GM18519 (cell line): Measurements from ENCODE around the gene ZBTB25.
A peak's percentile ranks its signal among the peaks of the same experiment; 100 is the strongest.

ENCODE experiments used
- ATAC-seq: cut with Tn5 transposase; IDR thresholded peaks from one replicate; pipeline ENCODE4 v1.9.1; 2021; ENCODE audit warnings: mild to moderate bottlenecking, moderate library complexity; ENCODE audit not compliant: unreplicated experiment, low FRiP score

Gene ZBTB25

GRCh38 chr14:64488590-64489099, 15.0 kb downstream of the ZBTB25 start:
- no peak for ATAC-seq

DNA sequence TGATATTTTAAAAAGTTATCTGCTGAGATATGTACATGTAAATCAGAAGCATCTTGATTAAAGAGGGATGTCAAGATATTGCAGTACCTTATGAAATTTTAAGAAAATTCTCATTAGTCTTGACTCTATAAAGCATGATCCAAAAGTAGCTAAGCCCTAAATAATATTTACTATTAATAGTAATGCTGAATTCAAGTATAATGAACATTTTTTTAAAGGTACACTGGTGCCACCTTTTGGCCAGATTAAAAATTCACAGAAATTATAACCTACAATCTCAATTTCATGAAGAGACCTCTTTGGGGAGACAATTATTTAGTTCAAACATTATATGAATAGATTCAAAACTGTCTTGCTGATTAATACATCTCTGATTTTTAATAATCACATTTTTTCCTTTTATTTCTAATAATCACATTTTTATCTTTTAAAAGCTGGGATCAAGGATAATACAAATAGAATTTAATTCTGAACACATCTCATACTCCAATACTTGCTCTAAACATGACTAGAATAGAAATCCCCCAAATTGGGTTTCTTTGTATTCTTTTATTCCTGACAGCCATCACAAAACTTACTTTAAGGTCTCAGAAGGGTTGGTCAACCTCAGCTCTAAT, 24.9 kb downstream of the ZBTB25 start:
- no peak for ATAC-seq

DNA sequence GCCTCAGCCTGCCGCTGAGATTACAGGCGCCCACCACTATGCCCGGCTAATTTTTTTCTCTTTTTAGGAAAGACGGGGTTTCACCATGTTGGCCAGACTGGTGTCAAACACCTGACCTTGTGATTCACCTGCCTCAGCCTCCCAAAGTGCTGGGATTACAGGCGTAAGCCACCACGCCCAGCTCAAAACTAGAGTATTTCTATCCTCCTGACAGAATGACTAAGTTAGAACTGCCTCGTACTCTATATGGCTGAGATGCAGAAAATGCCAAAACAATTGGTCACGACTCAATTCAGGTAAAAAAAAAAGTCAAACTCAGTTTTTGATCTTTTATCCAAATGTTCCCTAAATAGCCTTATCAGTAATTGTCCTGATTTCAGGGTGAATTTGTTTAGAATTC, 27.2 kb downstream of the ZBTB25 start:
- no peak for ATAC-seq

- ATAC-seq = no peak
These were observed 27.9 kb downstream of the ZBTB25 start for GRCh38 chr14:64475585-64476273.

DNA sequence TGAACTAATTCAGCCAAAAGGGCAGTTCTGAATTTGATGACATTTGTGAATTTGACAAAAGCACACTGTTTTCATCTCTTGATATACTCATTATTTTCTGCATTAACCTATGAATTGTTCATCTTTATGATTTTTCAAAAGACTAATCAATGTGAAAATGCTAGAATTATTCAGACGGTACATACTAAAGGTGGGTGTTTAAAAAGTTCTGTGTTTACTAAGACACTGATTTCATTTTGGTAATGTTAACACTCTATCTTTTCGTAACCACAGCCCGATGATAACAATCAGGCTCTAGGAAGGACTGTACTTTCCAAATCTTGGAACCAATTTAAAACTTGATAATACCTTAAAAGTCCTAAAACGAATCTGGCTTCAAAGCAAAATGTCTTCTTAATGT, 28.9 kb downstream of the ZBTB25 start:
- ATAC-seq = no peak

- no peak for ATAC-seq
These were observed 29.6 kb downstream of the ZBTB25 start for GRCh38 chr14:64474041-64474440.

- no peak for ATAC-seq
These were observed 35.2 kb downstream of the ZBTB25 start for GRCh38 chr14:64468451-64468850.

GRCh38 chr14:64467566-64467965, 36.1 kb downstream of the ZBTB25 start:
- ATAC-seq = no peak

GRCh38 chr14:64467101-64467500, 36.5 kb downstream of the ZBTB25 start:
- no peak for ATAC-seq

- no peak for ATAC-seq
These were observed 37.6 kb downstream of the ZBTB25 start for GRCh38 chr14:64465831-64466554.

DNA sequence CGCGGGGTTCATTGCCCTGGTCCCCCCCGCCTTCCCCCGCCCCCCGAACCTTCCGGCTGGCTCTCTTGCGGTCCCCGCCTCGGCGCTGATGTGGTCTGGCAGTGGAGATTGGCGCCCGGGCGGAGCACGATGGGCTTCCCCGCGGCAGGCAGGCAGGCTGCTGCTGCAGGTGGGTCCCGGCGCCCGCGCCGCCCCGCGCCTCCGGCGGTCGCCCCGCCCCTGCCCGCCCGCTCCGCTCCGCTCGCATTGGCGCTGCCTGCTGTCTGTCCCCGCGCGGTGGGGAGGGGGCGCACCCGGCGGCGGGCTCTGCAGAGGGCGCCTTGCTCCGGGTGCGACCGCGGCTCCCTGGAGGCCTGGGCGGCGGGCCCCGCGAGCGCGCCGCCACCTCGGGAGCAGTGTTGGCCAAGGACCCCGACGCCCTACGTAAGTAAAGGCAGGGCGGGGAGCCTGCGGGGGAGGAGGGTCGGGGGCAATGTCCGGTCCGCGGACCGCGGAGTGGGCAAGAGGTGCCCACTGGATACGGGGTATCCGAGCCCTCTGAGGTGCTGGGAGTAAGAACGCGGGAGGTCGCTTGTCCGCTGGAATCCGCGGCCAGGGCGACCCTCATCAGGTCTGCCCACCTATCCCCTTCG, 38.3 kb downstream of the ZBTB25 start, which contains the start of gene AKAP5:
AKAP5 (plus strand) TSS at position 309 of the 632 bp plus-strand sequence. CDS start 2,896 bp downstream, outside the sequence.
- ATAC-seq = peak; percentile 36

DNA sequence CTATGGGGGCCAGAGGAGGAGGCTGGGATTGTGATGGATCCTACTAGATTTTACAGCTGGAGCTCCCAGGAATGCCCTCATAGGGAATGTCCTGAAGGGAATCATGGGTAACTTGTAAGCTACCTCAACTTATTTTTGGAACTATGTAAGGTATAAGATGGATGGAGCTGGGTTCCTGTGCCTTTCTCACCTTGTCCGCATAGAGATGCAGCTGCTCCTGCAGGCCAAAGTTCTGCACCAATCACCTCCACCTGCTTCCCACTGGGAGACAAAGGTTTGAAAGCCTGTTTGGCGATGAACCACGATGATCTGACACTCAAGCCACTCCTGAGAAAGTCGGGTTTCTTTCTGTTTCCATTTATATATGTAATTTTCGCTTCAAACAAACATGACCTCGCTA, 39.0 kb downstream of the ZBTB25 start:
- ATAC-seq = no peak

DNA sequence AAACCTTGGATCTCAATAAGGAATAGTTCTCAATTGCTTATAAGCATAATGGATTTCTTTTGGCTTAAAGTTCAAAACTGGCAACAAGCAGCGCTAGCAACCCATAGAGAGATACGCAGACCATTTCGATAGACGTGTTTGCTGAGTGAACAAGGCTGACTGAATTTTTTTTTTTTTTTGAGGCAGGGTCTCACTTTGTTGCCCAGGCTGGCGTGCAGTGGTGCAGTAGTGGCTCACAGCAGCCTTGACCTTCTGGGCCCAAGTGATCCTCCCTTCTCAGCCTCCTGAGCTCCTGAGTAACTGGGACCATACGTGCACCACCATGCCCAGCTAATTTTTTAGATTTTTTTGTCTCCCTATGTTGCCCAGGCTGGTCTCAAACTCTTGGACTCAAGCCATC, 39.8 kb downstream of the ZBTB25 start:
- no peak for ATAC-seq

DNA sequence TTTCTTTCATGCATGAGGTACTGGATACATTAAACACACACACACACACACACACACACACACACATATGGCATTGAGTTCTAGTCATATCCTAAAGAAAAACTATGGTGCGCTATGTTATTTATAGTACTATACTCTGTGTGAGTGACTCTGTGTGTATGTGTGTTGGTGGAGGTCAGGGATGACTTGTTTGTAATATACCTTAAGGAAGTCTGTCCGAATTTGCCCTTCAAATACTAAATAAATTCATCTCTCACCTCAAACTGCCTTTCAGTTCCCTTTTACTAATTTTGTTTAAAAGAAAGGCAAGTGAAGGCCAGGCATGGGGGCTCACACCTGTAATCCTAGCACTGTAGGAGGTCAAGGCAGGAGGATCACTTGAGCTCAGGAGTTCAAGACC, 40.4 kb downstream of the ZBTB25 start:
- peak; percentile 35 for ATAC-seq

DNA sequence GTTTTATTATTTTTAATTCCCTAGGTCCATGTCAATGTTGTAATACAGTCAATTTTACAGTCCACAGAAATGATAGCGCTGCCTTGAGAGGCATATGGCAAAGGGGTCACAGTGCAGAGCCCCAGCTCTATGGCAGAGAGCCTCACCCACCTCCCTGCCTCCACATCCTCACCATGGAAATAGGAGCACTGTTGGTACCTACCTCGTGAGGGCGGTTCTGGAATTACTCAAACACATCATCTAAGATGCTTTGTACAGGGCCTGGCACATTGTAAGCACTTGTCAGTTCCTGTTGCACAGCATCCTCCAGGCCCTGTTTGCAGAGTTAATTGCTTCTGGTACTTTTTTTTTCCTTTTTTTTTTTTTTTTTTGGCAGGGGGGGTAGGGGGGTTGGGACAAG, 42.4 kb downstream of the ZBTB25 start:
- no peak for ATAC-seq

DNA sequence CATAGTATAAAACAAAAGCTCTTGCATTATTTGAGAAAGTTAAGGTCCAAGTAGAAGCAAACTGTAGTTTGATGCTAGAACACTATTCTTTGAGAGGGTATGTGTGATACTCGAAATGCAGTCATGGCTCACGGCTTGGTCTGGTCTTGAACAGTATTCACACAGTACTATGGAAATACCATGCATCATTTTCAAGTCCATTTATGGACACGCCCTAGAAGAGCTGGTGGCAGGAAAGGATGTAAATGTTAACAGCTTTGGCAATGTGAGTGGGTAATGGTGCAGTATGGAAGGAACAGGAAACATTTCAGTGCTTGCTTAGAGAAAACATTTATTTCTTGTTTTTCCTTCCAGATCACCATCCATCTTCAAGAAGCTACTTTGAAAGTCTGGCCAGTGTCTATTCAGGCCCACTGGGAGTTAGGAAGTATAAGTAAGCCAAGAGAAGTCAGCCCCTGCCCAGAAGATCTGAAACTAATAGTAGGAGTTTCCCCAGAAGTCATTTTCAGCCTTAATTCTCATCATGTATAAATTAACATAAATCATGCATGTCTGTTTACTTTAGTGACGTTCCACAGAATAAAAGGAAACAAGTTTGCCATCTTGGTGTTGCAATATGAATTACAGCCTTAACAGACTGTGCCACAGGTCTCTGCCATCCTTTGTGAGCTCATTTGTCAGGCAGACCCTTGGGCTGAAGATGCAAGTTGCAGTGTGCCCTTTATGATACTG, 44.1 kb downstream of the ZBTB25 start:
- ATAC-seq = no peak

GRCh38 chr14:64454671-64455070, 49.0 kb downstream of the ZBTB25 start:
- no peak for ATAC-seq

GRCh38 chr14:64450255-64450654, 53.4 kb downstream of the ZBTB25 start:
- no peak for ATAC-seq

DNA sequence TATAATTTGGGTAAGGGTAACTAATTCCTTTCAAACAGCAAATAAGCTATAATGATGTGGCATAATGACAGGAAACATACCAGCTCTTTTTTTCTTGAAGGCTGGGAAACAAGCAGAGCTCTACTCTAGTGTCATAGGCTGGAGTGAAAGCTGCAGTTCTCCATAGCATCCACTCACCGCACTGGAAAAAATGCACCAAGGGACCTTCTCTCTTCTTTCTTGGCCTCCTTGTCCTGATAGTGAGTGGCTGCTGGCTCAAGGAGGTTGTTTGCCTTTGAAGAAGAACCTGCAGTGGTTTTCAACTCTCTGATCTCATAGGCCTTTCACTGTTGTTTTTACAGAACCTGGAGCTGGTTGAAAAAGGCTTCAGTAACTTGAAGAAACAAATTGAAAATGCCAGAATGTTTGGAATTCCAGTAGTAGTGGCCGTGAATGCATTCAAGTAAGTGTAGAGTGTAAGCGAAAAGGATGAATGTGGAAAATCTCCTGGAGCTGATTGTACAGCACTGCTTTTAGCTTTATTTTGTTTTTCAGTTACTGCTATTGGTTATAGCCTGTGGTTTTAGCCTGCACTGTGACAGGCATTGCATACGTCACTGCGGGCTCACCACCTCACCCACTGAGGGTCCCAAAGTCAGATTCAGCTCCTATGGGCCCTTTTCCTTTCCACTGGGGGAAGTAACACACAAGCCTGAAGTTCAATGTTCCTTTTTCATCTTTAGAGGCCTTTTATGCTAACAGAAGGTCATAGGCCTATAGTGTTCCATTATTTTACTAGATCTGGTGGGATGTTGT, 55.6 kb downstream of the ZBTB25 start:
- no peak for ATAC-seq
